Activated CD8-positive, alpha-beta memory T cell treated with anti-CD3 and anti-CD28 coated beads for 4 hours (primary cell): ENCODE results near the gene ITPKB.

Experiments
- DNase-seq, 2 donors: peaks; one replicate each; pipeline ENCODE4 v3.0.0-alpha.2; 2020; ENCODE audit warnings: low read depth in 2 of 2

Gene ITPKB

GRCh38 chr1:226665505-226666163 lies 73.4 kb downstream of the ITPKB start:
- DNase-seq: no peak

GRCh38 chr1:226664413-226665101 lies 74.5 kb downstream of the ITPKB start:
- DNase-seq: no peak

- DNase-seq: no peak
These were observed 75.8 kb downstream of the ITPKB start for GRCh38 chr1:226663327-226663704.

GRCh38 chr1:226662642-226663326 lies 76.3 kb downstream of the ITPKB start:
- DNase-seq: peak; percentile 66 to 84

GRCh38 chr1:226661965-226662364 lies 77.1 kb downstream of the ITPKB start:
- no peak for DNase-seq

- no peak for DNase-seq
These were observed 77.8 kb downstream of the ITPKB start for GRCh38 chr1:226661271-226661670.

- DNase-seq: no peak
These were observed 78.5 kb downstream of the ITPKB start for GRCh38 chr1:226660410-226661182.

GRCh38 chr1:226659641-226660040 lies 79.4 kb downstream of the ITPKB start:
- DNase-seq: no peak

- DNase-seq: no peak
These were observed 79.9 kb downstream of the ITPKB start for GRCh38 chr1:226659136-226659535.

GRCh38 chr1:226658546-226659125 lies 80.4 kb downstream of the ITPKB start:
- no peak for DNase-seq

- DNase-seq: no peak
These were observed 81.1 kb downstream of the ITPKB start for GRCh38 chr1:226657895-226658545.

- no peak for DNase-seq
These were observed 82.3 kb downstream of the ITPKB start for GRCh38 chr1:226656601-226657277.

- no peak for DNase-seq
These were observed 82.9 kb downstream of the ITPKB start for GRCh38 chr1:226656201-226656600.

- no peak for DNase-seq
These were observed 83.6 kb downstream of the ITPKB start for GRCh38 chr1:226655251-226656163.

GRCh38 chr1:226654668-226655055 lies 84.4 kb downstream of the ITPKB start:
- no peak for DNase-seq

- DNase-seq: no peak
These were observed 84.9 kb downstream of the ITPKB start for GRCh38 chr1:226654046-226654667.

GRCh38 chr1:226653311-226653921 lies 85.7 kb downstream of the ITPKB start:
- DNase-seq: peak in 1 of 2 donors; percentile 41

GRCh38 chr1:226652613-226653012 lies 86.5 kb downstream of the ITPKB start:
- DNase-seq: no peak

GRCh38 chr1:226651732-226652105 lies 87.4 kb downstream of the ITPKB start:
- no peak for DNase-seq
